Left lung (tissue), 10 donors: ENCODE results near the gene SRPK3. TPM values are rescaled to one million over a fixed set of nuclear protein-coding genes. Genes with fewer than 3 reads are reported as not detected.

Experiments
- ATAC-seq: fragments of 200-7000 bp; cut with Tn5 transposase; one replicate; pipeline ENCODE4 v1.9.1; 2020; ENCODE audit warnings: moderate library complexity
- DNase-seq, 4 donors: peaks; one replicate each; pipeline ENCODE4 v3.0.0-alpha.2; 2013 to 2020
- H3K27ac ChIP-seq, 2 donors: fragments of 200-600 bp; sonication (generic) in 1 of 2; one replicate each; pipeline versions ENCODE4 v1.5.0 to v1.8.0; 2020 to 2021
- H3K27me3 ChIP-seq, 2 donors: fragments of 200-600 bp; sonication (generic) in 1 of 2; one replicate each; pipeline versions ENCODE4 v1.5.0 to v1.8.0; 2020 to 2021
- H3K36me3 ChIP-seq, 2 donors: fragments of 200-600 bp; sonication (generic) in 1 of 2; one replicate each; pipeline versions ENCODE4 v1.5.0 to v1.8.0; 2020 to 2021
- H3K4me1 ChIP-seq, 2 donors: fragments of 200-600 bp; one replicate each; pipeline ENCODE4 v1.8.0; 2021
- H3K4me3 ChIP-seq, 2 donors: fragments of 200-600 bp; sonication (generic) in 1 of 2; one replicate each; pipeline versions ENCODE4 v1.5.0 to v1.8.0; 2020 to 2021; ENCODE audit warnings: mild to moderate bottlenecking in 1 of 2
- H3K9me3 ChIP-seq, 2 donors: fragments of 200-600 bp; sonication (generic) in 1 of 2; one replicate each; pipeline versions ENCODE4 v1.5.0 to v1.8.0; 2020 to 2021
- intact Hi-C, 2 donors: fragments of 100-400 bp; cut with DNase I; formaldehyde crosslinking; loops; one replicate each; pipeline versions ENCODE4 v1.11.2 to v1.14.2; 2022
- polyA plus RNA-seq, 6 donors: library from polyadenylated mRNA; unstranded; fragments of 120-200 nt; gene quantifications; one replicate each; pipeline ENCODE4 v1.2.1, GENCODE V29; 2013; ENCODE audit not compliant: insufficient read length in 6 of 6
- total RNA-seq, 2 donors: library from RNA; stranded (reverse); fragmentation: NEBNext Ultra II Directional; extraction: Animal tissue kit (Norgen Biotek cat#: 25700); gene quantifications; one replicate each; pipeline ENCODE4 v1.2.1, GENCODE V29; 2021
- TF ChIP-seq, protein P1 (sequence below), 2 donors: fragments of 200-600 bp; sonication (generic) in 1 of 2; IDR thresholded peaks; one replicate each; pipeline versions ENCODE4 v1.5.0 to v1.8.0; 2021; ENCODE audit warnings: antibody characterized with exemption in 2 of 2
- donor health status: DM: no; HTN: yes; CAD: no.
- donor health status: DM: no; HTN: no; CAD: no.

The SRPK3 gene
- total and polyA plus RNA-seq, 8 donors = 0.55 to 1.7 (median 0.88) TPM

DNA sequence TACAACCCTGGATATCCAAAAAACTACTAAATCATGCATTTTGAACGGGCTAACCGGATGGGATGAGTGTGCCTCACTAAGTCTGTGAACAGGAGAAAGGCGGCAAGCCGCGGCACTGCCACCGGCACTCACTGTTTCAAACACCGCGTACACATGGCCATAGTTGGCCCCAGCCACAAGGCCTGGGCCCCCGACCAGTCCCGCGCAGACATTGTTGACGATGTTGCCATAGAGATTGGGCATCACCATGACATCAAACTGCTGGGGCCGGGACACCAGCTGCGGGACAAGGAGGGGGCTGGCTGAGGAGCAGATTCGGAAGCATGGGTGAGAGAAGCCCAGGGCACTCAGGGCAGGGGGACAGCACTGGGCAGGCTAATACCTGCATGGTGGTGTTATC, 5.8 kb downstream of the SRPK3 start:
- Histone ChIP-seq H3K9me3 (no peaks in the 10 kb centered on the region), H3K27me3 (peaks cover 0 to 3% of the 10 kb centered on the region in 2 donors), H3K4me3 (no peak overlapping the region), H3K27ac (no peak overlapping the region), H3K4me1 (no peaks in the 10 kb centered on the region), H3K36me3 (peaks cover 0 to 76% of the 10 kb centered on the region in 2 donors)
- TF ChIP-seq, protein P1, sequence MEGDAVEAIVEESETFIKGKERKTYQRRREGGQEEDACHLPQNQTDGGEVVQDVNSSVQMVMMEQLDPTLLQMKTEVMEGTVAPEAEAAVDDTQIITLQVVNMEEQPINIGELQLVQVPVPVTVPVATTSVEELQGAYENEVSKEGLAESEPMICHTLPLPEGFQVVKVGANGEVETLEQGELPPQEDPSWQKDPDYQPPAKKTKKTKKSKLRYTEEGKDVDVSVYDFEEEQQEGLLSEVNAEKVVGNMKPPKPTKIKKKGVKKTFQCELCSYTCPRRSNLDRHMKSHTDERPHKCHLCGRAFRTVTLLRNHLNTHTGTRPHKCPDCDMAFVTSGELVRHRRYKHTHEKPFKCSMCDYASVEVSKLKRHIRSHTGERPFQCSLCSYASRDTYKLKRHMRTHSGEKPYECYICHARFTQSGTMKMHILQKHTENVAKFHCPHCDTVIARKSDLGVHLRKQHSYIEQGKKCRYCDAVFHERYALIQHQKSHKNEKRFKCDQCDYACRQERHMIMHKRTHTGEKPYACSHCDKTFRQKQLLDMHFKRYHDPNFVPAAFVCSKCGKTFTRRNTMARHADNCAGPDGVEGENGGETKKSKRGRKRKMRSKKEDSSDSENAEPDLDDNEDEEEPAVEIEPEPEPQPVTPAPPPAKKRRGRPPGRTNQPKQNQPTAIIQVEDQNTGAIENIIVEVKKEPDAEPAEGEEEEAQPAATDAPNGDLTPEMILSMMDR (IDR thresholded peaks at IDR 0.05) = no peak
- no peak for ATAC-seq
- no peak for DNase-seq
- intact Hi-C loops = no loop called here

DNA sequence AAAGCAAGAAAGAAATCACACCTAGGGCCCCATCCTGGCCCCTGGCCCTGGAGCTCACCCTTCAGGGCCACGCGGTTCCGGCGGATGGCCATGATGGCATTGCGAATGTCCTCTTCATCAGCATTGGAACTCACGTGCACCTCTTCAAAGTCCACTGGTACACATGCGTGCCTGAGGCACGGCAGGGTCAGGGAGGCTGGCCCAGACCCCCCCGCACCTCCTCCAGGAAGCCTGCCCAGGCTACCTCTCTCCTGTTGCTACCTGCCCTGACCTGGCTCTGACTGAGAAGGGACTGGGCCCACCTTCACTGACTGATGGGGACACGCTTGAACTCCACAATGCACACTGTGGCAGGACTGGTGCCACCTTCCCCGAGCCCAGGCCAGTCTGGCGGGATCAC, 8.8 kb downstream of the SRPK3 start:
- DNase-seq (no peak), ATAC-seq (no peak)
- Histone ChIP-seq H3K27ac (no peak overlapping the region), H3K4me1 (peaks cover 0 to 15% of the 10 kb centered on the region in 2 donors), H3K9me3 (no peaks in the 10 kb centered on the region), H3K4me3 (no peak overlapping the region), H3K36me3 (peaks cover 0 to 62% of the 10 kb centered on the region in 2 donors), H3K27me3 (no peaks in the 10 kb centered on the region)
- TF ChIP-seq, protein P1 (IDR thresholded peaks at IDR 0.05) = no peak
- intact Hi-C loops = no loop called here

GRCh38 chrX:153791104-153791852, 10.4 kb downstream of the SRPK3 start:
- peaks cover 0 to 29% of the 10 kb centered on the region in 2 donors for H3K4me1 ChIP-seq
- H3K36me3 ChIP-seq = peaks cover 0 to 45% of the 10 kb centered on the region in 2 donors
- H3K27me3 ChIP-seq = no peaks in the 10 kb centered on the region
- DNase-seq (no peak), ATAC-seq (no peak)
- no peaks in the 10 kb centered on the region for H3K9me3 ChIP-seq
- intact Hi-C loops = no loop called here
- H3K4me3 ChIP-seq = no peak overlapping the region
- TF ChIP-seq, protein P1 (IDR thresholded peaks at IDR 0.05) = no peak
- no peak overlapping the region for H3K27ac ChIP-seq

DNA sequence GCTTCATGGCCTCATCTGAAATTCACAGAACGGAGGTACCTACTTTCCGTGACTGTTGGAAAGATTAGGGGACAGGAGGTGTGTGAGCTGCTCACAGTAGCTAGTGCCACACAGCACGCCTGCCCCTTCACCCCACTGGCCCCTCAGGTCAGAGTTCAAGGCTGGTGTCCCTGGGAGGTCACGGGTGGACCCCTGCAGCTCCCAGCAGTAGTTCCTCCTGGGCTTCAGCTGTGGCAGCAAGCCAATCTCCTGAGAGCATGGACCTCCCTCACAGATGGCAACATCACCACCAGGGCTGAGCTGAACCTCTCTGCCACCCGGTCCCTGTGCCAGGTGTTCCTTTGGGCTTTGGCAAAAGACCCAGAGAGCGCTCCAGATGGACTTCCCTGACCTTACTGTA, 11.5 kb downstream of the SRPK3 start:
- Histone ChIP-seq H3K27ac (no peak overlapping the region), H3K4me3 (no peak overlapping the region), H3K27me3 (no peaks in the 10 kb centered on the region), H3K4me1 (peaks cover 0 to 38% of the 10 kb centered on the region in 2 donors), H3K9me3 (no peaks in the 10 kb centered on the region), H3K36me3 (peaks cover 0 to 43% of the 10 kb centered on the region in 2 donors)
- TF ChIP-seq, protein P1 (IDR thresholded peaks at IDR 0.05) = no peak
- DNase-seq (no peak), ATAC-seq (no peak)
- intact Hi-C loops = no loop called here

- H3K4me1 ChIP-seq = peaks cover 0 to 38% of the 10 kb centered on the region in 2 donors
- peaks cover 0 to 43% of the 10 kb centered on the region in 2 donors for H3K36me3 ChIP-seq
- H3K27me3 ChIP-seq = no peaks in the 10 kb centered on the region
- TF ChIP-seq, protein P1 (IDR thresholded peaks at IDR 0.05) = no peak
- H3K4me3 ChIP-seq = peak overlapping the region; percentile 41 to 76
- H3K9me3 ChIP-seq = no peaks in the 10 kb centered on the region
- H3K27ac ChIP-seq = peak overlapping the region; percentile 89 to 94
- ATAC-seq (peak; percentile 5), DNase-seq (no peak)
- intact Hi-C loops = no loop called here
These were observed 12.4 kb downstream of the SRPK3 start for GRCh38 chrX:153793291-153793690.
